HepG2 (cell line): ENCODE data around the gene TJP2. TPM values are rescaled to one million over a fixed set of nuclear protein-coding genes. Genes with fewer than 3 reads are reported as not detected.

Source experiments
- ATF4 ChIP-seq, 2 experiments: fragments of 450-650 bp in 1 of 2; sonication (generic) in 1 of 2; formaldehyde crosslinking; IDR thresholded peaks; 2 replicates each; pipeline versions ENCODE4 v1.5.0 to v1.8.0; 2020 to 2022; ENCODE audit warnings: mild to moderate bottlenecking in 1 of 2, missing genetic modification reagents in 1 of 2
- ATF7-NPFF ChIP-seq: sonication (generic); formaldehyde crosslinking; IDR thresholded peaks from 2 replicates; pipeline ENCODE4 v1.8.1; 2023; ENCODE audit warnings: mild to moderate bottlenecking, low read depth, missing genetic modification reagents, moderate library complexity
- CBX5 ChIP-seq: sonication (generic); formaldehyde crosslinking; IDR thresholded peaks from 2 replicates; pipeline ENCODE4 v1.4.0; 2020; ENCODE audit warnings: missing genetic modification reagents, borderline replicate concordance
- CC2D1A ChIP-seq: sonication (generic); formaldehyde crosslinking; IDR thresholded peaks from 2 replicates; pipeline ENCODE4 v1.8.1; 2023; ENCODE audit warnings: mild to moderate bottlenecking, missing genetic modification reagents
- ELF3 ChIP-seq: IDR thresholded peaks from 2 replicates; pipeline ENCODE4 v1.6.1; 2016; ENCODE audit warnings: missing genetic modification reagents, missing compliant biosample characterization
- FOSL1 ChIP-seq: sonication (generic); formaldehyde crosslinking; IDR thresholded peaks from 2 replicates; pipeline ENCODE4 v1.9.0; 2021; ENCODE audit warnings: missing genetic modification reagents, borderline replicate concordance
- FOSL2 ChIP-seq: sonication (generic); formaldehyde crosslinking; IDR thresholded peaks from 2 replicates; pipeline ENCODE4 v1.4.0; 2020; ENCODE audit warnings: missing genetic modification reagents
- FOXA1 ChIP-seq, 2 experiments: fragments of 450-650 bp in 1 of 2; sonication (generic) in 1 of 2; formaldehyde crosslinking in 1 of 2; IDR thresholded peaks; 2 replicates each; pipeline versions ENCODE4 v1.4.0 to v1.6.1; 2016 to 2020; ENCODE audit warnings: missing genetic modification reagents in 1 of 2
- FOXJ3 ChIP-seq: sonication (generic); formaldehyde crosslinking; IDR thresholded peaks from 2 replicates; pipeline ENCODE4 v1.4.0; 2020; ENCODE audit warnings: missing genetic modification reagents, mild to moderate bottlenecking, borderline replicate concordance
- KAT8 ChIP-seq: IDR thresholded peaks from 2 replicates; pipeline ENCODE4 v1.6.1; 2016; ENCODE audit warnings: missing genetic modification reagents, missing compliant biosample characterization
- MIER3 ChIP-seq: IDR thresholded peaks from 2 replicates; pipeline ENCODE4 v1.6.1; 2016; ENCODE audit warnings: missing compliant biosample characterization, borderline replicate concordance
- MNT ChIP-seq: fragments of 450-650 bp; IDR thresholded peaks from 2 replicates; pipeline ENCODE4 v1.6.1; 2016
- NFIC ChIP-seq: IDR thresholded peaks from 2 replicates; pipeline ENCODE4 v1.6.1; 2012; ENCODE audit warnings: mild to moderate bottlenecking, low read length, inconsistent platforms
- RFXANK ChIP-seq: IDR thresholded peaks from 2 replicates; pipeline ENCODE4 v1.6.1; 2016
- ZFP1 ChIP-seq: IDR thresholded peaks from 2 replicates; pipeline ENCODE4 v1.6.1; 2016
- ZHX1 ChIP-seq: sonication (generic); formaldehyde crosslinking; IDR thresholded peaks from 2 replicates; pipeline ENCODE4 v1.8.1; 2022; ENCODE audit warnings: low read depth, mild to moderate bottlenecking, missing genetic modification reagents
- ZNF12 ChIP-seq: sonication (generic); formaldehyde crosslinking; IDR thresholded peaks from 2 replicates; pipeline ENCODE4 v1.5.0; 2020; ENCODE audit warnings: missing genetic modification reagents
- ZNF331 ChIP-seq: sonication (generic); formaldehyde crosslinking; IDR thresholded peaks from 2 replicates; pipeline ENCODE4 v1.4.0; 2020; ENCODE audit warnings: missing genetic modification reagents
- ZNF451 ChIP-seq: sonication (generic); formaldehyde crosslinking; IDR thresholded peaks from 2 replicates; pipeline ENCODE4 v1.5.0; 2020; ENCODE audit warnings: mild to moderate bottlenecking, missing genetic modification reagents
- ZNF552 ChIP-seq: sonication (generic); formaldehyde crosslinking; IDR thresholded peaks from 2 replicates; pipeline ENCODE4 v1.9.0; 2022; ENCODE audit warnings: missing genetic modification reagents, mild to moderate bottlenecking, borderline replicate concordance
- ZNF580 ChIP-seq: IDR thresholded peaks from 2 replicates; pipeline ENCODE4 v1.6.1; 2016; ENCODE audit warnings: low read depth, borderline replicate concordance
- ZNF766 ChIP-seq: sonication (generic); formaldehyde crosslinking; IDR thresholded peaks from 2 replicates; pipeline ENCODE4 v1.5.0; 2020; ENCODE audit warnings: missing genetic modification reagents, borderline replicate concordance
- ZNF773 ChIP-seq: sonication (generic); formaldehyde crosslinking; IDR thresholded peaks from 2 replicates; pipeline ENCODE4 v1.4.0; 2020; ENCODE audit warnings: missing genetic modification reagents, borderline replicate concordance
- polyA plus RNA-seq, 8 experiments: library from polyadenylated mRNA; depleted of rRNA in 3 of 8; stranded (reverse) in 7 of 8; unstranded in 1 of 8; fragments of >200 nt; fragmentation: Illumina TruSeq in 4 of 8; extraction: Trizol in 4 of 8; gene quantifications; 2 replicates each; pipeline versions ENCODE4 v1.2.1 to v1.2.3, GENCODE V29; 2011 to 2016; ENCODE audit warnings: low read depth in 4 of 8, missing spikeins in 1 of 8, mixed read lengths in 1 of 8; ENCODE audit not compliant: insufficient read depth in 1 of 8
- total RNA-seq, 5 experiments: library from RNA; depleted of rRNA; stranded (reverse); fragments of >200 nt; fragmentation: Illumina TruSeq; extraction: Trizol; gene quantifications; 2 replicates each; pipeline ENCODE4 v1.2.3, GENCODE V29; 2016; ENCODE audit warnings: low read depth in 1 of 5
- TF ChIP-seq, protein P1 (sequence below): IDR thresholded peaks from 2 replicates; pipeline ENCODE4 v1.6.1; 2016; ENCODE audit warnings: control low read depth
- TF ChIP-seq, protein P2 (sequence below): sonication (generic); IDR thresholded peaks from 2 replicates; pipeline ENCODE4 v1.6.1; 2016; ENCODE audit warnings: low read depth, borderline replicate concordance

TJP2 gene
- total and polyA plus RNA-seq, 2 of the 13 experiments (the other 11 are each of a cell fraction or from before 2014, with no cell fraction given): 109 to 110 TPM

DNA sequence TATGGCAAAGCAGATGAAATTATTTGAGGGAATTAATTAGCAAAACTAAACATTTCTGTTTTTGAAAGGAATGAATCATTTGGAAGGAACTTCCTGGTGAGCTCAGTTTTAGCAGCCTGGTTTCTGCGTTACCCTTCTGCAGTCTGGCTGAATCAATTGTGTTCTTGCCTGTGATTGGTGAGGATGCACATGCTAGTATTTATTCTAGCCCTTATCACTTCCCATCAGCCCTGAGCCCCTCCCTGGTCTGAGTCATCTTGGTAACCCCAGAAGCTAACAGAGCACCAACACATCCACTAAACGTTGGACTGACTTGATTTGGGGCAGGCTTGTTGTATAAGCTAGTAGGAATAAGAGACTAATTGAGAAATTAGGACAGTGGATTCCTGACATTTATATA is 6.6 kb downstream of the TJP2 start (continued):
- TF ChIP-seq ZNF580 (CRISPR knock-in tag): no peak
- 0 out of 4 replicates have a peak, but pooled peaks of 1 of the 2 experiments have one; percentile 20 for TF ChIP-seq ATF4 (CRISPR knock-in tag; IDR thresholded peaks at IDR 0.05)
- no peak for TF ChIP-seq ZNF552 (CRISPR knock-in tag)
- no peak for TF ChIP-seq FOXA1 (IDR thresholded peaks at IDR 0.05)
- peak; percentile 63 for TF ChIP-seq FOXA1 (CRISPR knock-in tag; IDR thresholded peaks at IDR 0.05)
- TF ChIP-seq, protein P1, sequence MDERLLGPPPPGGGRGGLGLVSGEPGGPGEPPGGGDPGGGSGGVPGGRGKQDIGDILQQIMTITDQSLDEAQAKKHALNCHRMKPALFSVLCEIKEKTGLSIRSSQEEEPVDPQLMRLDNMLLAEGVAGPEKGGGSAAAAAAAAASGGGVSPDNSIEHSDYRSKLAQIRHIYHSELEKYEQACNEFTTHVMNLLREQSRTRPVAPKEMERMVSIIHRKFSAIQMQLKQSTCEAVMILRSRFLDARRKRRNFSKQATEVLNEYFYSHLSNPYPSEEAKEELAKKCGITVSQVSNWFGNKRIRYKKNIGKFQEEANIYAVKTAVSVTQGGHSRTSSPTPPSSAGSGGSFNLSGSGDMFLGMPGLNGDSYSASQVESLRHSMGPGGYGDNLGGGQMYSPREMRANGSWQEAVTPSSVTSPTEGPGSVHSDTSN (CRISPR knock-in tag): no peak
- TF ChIP-seq, protein P2, sequence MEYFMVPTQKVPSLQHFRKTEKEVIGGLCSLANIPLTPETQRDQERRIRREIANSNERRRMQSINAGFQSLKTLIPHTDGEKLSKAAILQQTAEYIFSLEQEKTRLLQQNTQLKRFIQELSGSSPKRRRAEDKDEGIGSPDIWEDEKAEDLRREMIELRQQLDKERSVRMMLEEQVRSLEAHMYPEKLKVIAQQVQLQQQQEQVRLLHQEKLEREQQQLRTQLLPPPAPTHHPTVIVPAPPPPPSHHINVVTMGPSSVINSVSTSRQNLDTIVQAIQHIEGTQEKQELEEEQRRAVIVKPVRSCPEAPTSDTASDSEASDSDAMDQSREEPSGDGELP: no peak
- no peak for TF ChIP-seq ZFP1 (CRISPR knock-in tag)
- no peak for TF ChIP-seq ATF7-NPFF
- TF ChIP-seq FOSL2 (CRISPR knock-in tag): peak; percentile 99
- TF ChIP-seq RFXANK (CRISPR knock-in tag): no peak
- peak; percentile 19; the same call in 1 of the 2 replicates for TF ChIP-seq MNT
- no peak for TF ChIP-seq CC2D1A (CRISPR knock-in tag)
- no peak; the same call in 1 of the 2 replicates for TF ChIP-seq CBX5 (CRISPR knock-in tag)
- 0 out of 2 replicates have a peak, but pooled peaks have one; percentile 16 for TF ChIP-seq ZNF331 (CRISPR knock-in tag)
- TF ChIP-seq MIER3 (CRISPR knock-in tag): 0 out of 2 replicates have a peak, but pooled peaks have one; percentile 40
- TF ChIP-seq ZNF12: peak; percentile 48; the same call in 1 of the 2 replicates
- no peak for TF ChIP-seq ZNF773
- no peak for TF ChIP-seq ZHX1
- no peak for TF ChIP-seq ZNF451 (CRISPR knock-in tag)
- TF ChIP-seq FOXJ3: no peak
- peak; percentile 91 for TF ChIP-seq FOSL1
- TF ChIP-seq ELF3: peak; percentile 74
- 0 out of 2 replicates have a peak, but pooled peaks have one; percentile 39 for TF ChIP-seq NFIC
- TF ChIP-seq ZNF766 (CRISPR knock-in tag): no peak
- TF ChIP-seq KAT8 (CRISPR knock-in tag): no peak; the same call in 1 of the 2 replicates
